HEK293T (cell line): ENCODE results near the gene RPS19.

Source experiments
- BHLHE40 ChIP-seq: fragments of 450-650 bp; IDR thresholded peaks from 2 replicates; pipeline ENCODE4 v1.6.1; 2016; ENCODE audit warnings: mild to moderate bottlenecking, moderate library complexity, borderline replicate concordance
- ELF4 ChIP-seq: fragments of 450-650 bp; IDR thresholded peaks from 2 replicates; pipeline ENCODE4 v1.6.1; 2017; ENCODE audit warnings: antibody characterized with exemption
- FOXA1 ChIP-seq: fragments of 450-650 bp; IDR thresholded peaks from 2 replicates; pipeline ENCODE4 v1.6.1; 2016; ENCODE audit warnings: mild to moderate bottlenecking
- FOXM1 ChIP-seq: fragments of 450-650 bp; IDR thresholded peaks from 2 replicates; pipeline ENCODE4 v1.6.1; 2017; ENCODE audit warnings: mild to moderate bottlenecking, borderline replicate concordance
- HDGF ChIP-seq: fragments of 450-650 bp; IDR thresholded peaks from 2 replicates; pipeline ENCODE4 v1.6.1; 2017; ENCODE audit warnings: antibody characterized with exemption, borderline replicate concordance
- L3MBTL2 ChIP-seq: fragments of 450-650 bp; conservative IDR thresholded peaks from 2 replicates; pipeline ENCODE4 v1.6.1; 2016; ENCODE audit warnings: mild to moderate bottlenecking
- NFRKB ChIP-seq: fragments of 450-650 bp; IDR thresholded peaks from 2 replicates; pipeline ENCODE4 v1.6.1; 2016; ENCODE audit warnings: mild to moderate bottlenecking, moderate library complexity
- SUZ12 ChIP-seq: fragments of 450-650 bp; IDR thresholded peaks from 2 replicates; pipeline ENCODE4 v1.6.1; 2016; ENCODE audit warnings: mild to moderate bottlenecking
- TARDBP ChIP-seq: fragments of 450-650 bp; IDR thresholded peaks from 2 replicates; pipeline ENCODE4 v1.6.1; 2016
- ZNF384 ChIP-seq: fragments of 450-650 bp; IDR thresholded peaks from 2 replicates; pipeline ENCODE4 v1.6.1; 2016

- no peak for TF ChIP-seq HDGF
- TF ChIP-seq FOXM1, result no peak
- no peak for TF ChIP-seq FOXA1
- TF ChIP-seq SUZ12, result no peak
- TF ChIP-seq TARDBP, result no peak
- TF ChIP-seq L3MBTL2, result no peak
- TF ChIP-seq BHLHE40, result no peak
- TF ChIP-seq ELF4, result no peak
- TF ChIP-seq NFRKB, result no peak
- no peak for TF ChIP-seq ZNF384
These were observed 6.3 kb upstream of the RPS19 start for GRCh38 chr19:41853768-41854167.
